ENCODE data around the gene NGRN. TPM values are rescaled to one million over a fixed set of nuclear protein-coding genes. Genes with fewer than 3 reads are reported as not detected.

The NGRN gene
- total and polyA plus RNA-seq, 2 of the 8 experiments (the other 6 are each of a cell fraction or from before 2014, with no cell fraction given) = 60.1 to 101 TPM

- Histone ChIP-seq H3K4ac (replicated peaks; ENCODE audit: insufficient read length, low read depth, low read length) (no peak overlapping the region), H2BK12ac (ENCODE audit: low read depth, low read length) (no peak overlapping the region), H3K4me1 (replicated peaks in 1 of 4; ENCODE audit: control insufficient read depth in 3 of 4, insufficient read depth in 4 of 4, low read length in 3 of 4) (no peaks in the 10 kb centered on the region), H4K8ac (ENCODE audit: extremely low read depth, insufficient read depth, low read length) (no peak overlapping the region), H4K5ac (ENCODE audit: insufficient read length, low read depth, low read length) (no peak overlapping the region), H2BK5ac (ENCODE audit: low read depth, low read length) (no peak overlapping the region), H3K36me3 (ENCODE audit: control insufficient read depth in 2 of 4, insufficient read depth in 4 of 4, low read length in 3 of 4) (no peaks in the 10 kb centered on the region; a peak in 1 of 8 replicates), H3K79me1 (ENCODE audit: low read depth, low read length) (no peaks in the 10 kb centered on the region), H2BK120ac (replicated peaks; ENCODE audit: low read depth, low read length) (no peak overlapping the region), H3K27ac (ENCODE audit: low read depth, low read length) (no peak overlapping the region), H3K9ac (replicated peaks in 1 of 4; ENCODE audit: extremely low read depth in 1 of 4, low read depth in 3 of 4, low read length in 3 of 4) (no peak overlapping the region), H3K4me2 (ENCODE audit: insufficient read depth in 1 of 2, low read depth in 2 of 2, low read length in 2 of 2) (no peak overlapping the region), H3K23ac (ENCODE audit: insufficient read length) (no peak overlapping the region), H3K27me3 (replicated peaks in 1 of 4; ENCODE audit: control insufficient read depth in 3 of 4, extremely low read depth in 1 of 4, insufficient read depth in 3 of 4, low read length in 3 of 4) (no peaks in the 10 kb centered on the region), H3K23me2 (ENCODE audit: low read depth, low read length) (no peaks in the 10 kb centered on the region; the same call in 1 of the 2 replicates), H3K9me3 (ENCODE audit: insufficient read depth in 2 of 2, low read depth in 1 of 2, low read length in 1 of 2) (no peaks in the 10 kb centered on the region), H3K4me3 (ENCODE audit: extremely low read depth in 1 of 4, insufficient read depth in 2 of 4, low read depth in 3 of 4, low read length in 4 of 4) (no peak overlapping the region), H2AFZ (ENCODE audit: low read length) (no peak overlapping the region), H3K18ac (ENCODE audit: extremely low read depth, low read length) (no peak overlapping the region), H3K14ac (ENCODE audit: insufficient read length) (no peak overlapping the region), H2BK20ac (ENCODE audit: low read length) (no peak overlapping the region), H2AK5ac (ENCODE audit: low read depth, low read length) (no peak overlapping the region), H4K91ac (replicated peaks; ENCODE audit: insufficient read length, low read length) (no peak overlapping the region), H3K56ac (replicated peaks; ENCODE audit: insufficient read length, low read depth, low read length) (no peak overlapping the region), H4K20me1 (replicated peaks in 1 of 2; ENCODE audit: control insufficient read depth in 1 of 2, insufficient read depth in 2 of 2, low read length in 2 of 2) (no peaks in the 10 kb centered on the region), H3K79me2 (ENCODE audit: control insufficient read depth in 1 of 2, insufficient read depth in 2 of 2, low read length in 2 of 2) (no peaks in the 10 kb centered on the region), H2BK15ac (ENCODE audit: low read length) (no peak overlapping the region)
- DNase-seq (ENCODE audit: low read depth in 1 of 2, low spot score in 2 of 2) = peak in 1 of 2 experiments; percentile 35
- CTCF ChIA-PET (ENCODE audit: partially characterized antibody) = interaction anchor here (1.1 to 7.3 kb wide), 5 partner anchors 13 to 245 kb away, joined by 3 to 42 read pairs (median 9); no protein-coding TSS in a partner anchor
- no peak for FAIRE-seq
- POLR2A ChIA-PET (ENCODE audit: partially characterized antibody) = no interaction called here
- 91% methylated on average over 2 of the region's 2 CpGs; no CpG with 5 or more reads in 1 of the 2 experiments for WGBS, 2 experiments (ENCODE audit: extremely low coverage in 1 of 2, insufficient coverage in 1 of 2, insufficient read length in 1 of 2, insufficient replicate concordance in 2 of 2, low coverage in 1 of 2, low lambda C conversion rate in 2 of 2, missing lambda C conversion rate in 1 of 2)
- TF ChIP-seq CEBPB (IDR thresholded peaks at IDR 0.05; ENCODE audit: low read depth, low read length) (no peak), SRF (IDR thresholded peaks at IDR 0.05; ENCODE audit: low read depth, low read length) (no peak), EZH2 (IDR thresholded peaks at IDR 0.05; ENCODE audit: low read depth, low read length, severe bottlenecking) (no peak), SIN3A (conservative IDR thresholded peaks at IDR 0.05 in 1 of 2, IDR thresholded peaks at IDR 0.05 in 1 of 2; ENCODE audit: low read depth in 1 of 2, low read length in 2 of 2) (no peak), ATF3 (IDR thresholded peaks at IDR 0.05; ENCODE audit: insufficient read depth, low read depth, low read length) (no peak), SP1 (IDR thresholded peaks at IDR 0.05; ENCODE audit: low read depth, low read length) (no peak), MAFK (IDR thresholded peaks at IDR 0.05; ENCODE audit: low read depth, low read length) (no peak), PHF8 (conservative IDR thresholded peaks at IDR 0.05; ENCODE audit: low read depth, low read length) (no peak), SIRT6 (IDR thresholded peaks at IDR 0.05; ENCODE audit: low read length) (no peak), EGR1 (IDR thresholded peaks at IDR 0.05; ENCODE audit: borderline replicate concordance, low read depth, low read length) (no peak), ATF2 (IDR thresholded peaks at IDR 0.05; ENCODE audit: low read length) (no peak), RNF2 (IDR thresholded peaks at IDR 0.05; ENCODE audit: borderline replicate concordance, low read depth, low read length, missing control alignments, poor library complexity, severe bottlenecking) (no peak)
Measured at GRCh38 chr15:90307661-90308060, 42.2 kb downstream of the NGRN start.
